ENCODE results near the gene IL1RAPL1.

Gene IL1RAPL1

DNA sequence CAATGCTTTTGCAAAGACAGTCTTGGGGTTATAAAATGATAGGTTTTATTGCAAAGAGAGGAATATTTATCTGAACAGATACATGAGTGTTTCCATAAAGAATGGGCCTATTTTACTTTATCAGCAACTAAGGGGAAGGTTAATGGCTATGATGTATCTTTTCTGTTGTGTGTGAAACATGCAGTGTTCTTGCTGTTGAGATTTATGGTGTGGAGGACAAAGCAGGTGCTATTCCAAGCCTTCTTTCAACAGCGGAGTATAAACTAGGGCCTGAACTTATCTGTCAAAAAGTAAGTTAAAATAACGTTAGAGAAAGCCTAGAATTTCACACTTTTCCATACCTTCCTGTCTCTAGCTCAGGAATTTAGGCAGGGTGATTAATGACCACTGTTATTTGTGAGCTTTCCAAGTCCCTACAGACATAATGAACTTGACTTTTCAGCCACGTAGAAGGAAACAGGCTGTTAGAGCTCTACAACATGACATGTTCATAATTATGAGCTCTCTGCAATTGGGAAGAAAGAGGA is 411.4 kb downstream of the IL1RAPL1 start:
- no peaks in the 10 kb centered on the region for H3K36me3 ChIP-seq (replicated peaks in 1 of 2; ENCODE audit: control insufficient read depth in 2 of 2, insufficient read depth in 2 of 2, low read length in 2 of 2)
- no peak overlapping the region for H3K9ac ChIP-seq (ENCODE audit: low read depth, low read length, poor library complexity)
- no peak overlapping the region for H3K4me3 ChIP-seq (ENCODE audit: low read length in 2 of 2)
- no peak for DNase-seq (ENCODE audit: low spot score)
- H3K4me2 ChIP-seq (ENCODE audit: insufficient read depth, low read length, poor library complexity, severe bottlenecking), result no peak overlapping the region
- H3K23ac ChIP-seq (ENCODE audit: low read depth, low read length, poor library complexity), result no peak overlapping the region
- no peak overlapping the region for H4K8ac ChIP-seq (ENCODE audit: low read depth, low read length)
- H2AFZ ChIP-seq (ENCODE audit: low read length), result no peak overlapping the region
- no peak overlapping the region for H2BK120ac ChIP-seq (ENCODE audit: low read depth, low read length)
- no peak overlapping the region for H3K18ac ChIP-seq (ENCODE audit: low read length)
- no peak overlapping the region for H3K4ac ChIP-seq (ENCODE audit: low read length)
- no peaks in the 10 kb centered on the region for H3K4me1 ChIP-seq (ENCODE audit: control insufficient read depth in 2 of 2, insufficient read depth in 1 of 2, low read depth in 1 of 2, low read length in 2 of 2)
- no peak overlapping the region for H3K14ac ChIP-seq (ENCODE audit: low read length)
- H3K27me3 ChIP-seq (ENCODE audit: control insufficient read depth in 3 of 3, insufficient read depth in 3 of 3, low read depth in 1 of 3, low read length in 3 of 3), result no peaks in the 10 kb centered on the region
- WGBS, 2 donors (ENCODE audit: extremely low coverage in 2 of 2, insufficient read length in 2 of 2, insufficient replicate concordance in 1 of 2), result no CpG with 5 or more reads among the region's 3 CpGs
- H2BK12ac ChIP-seq (ENCODE audit: low read length), result no peak overlapping the region
- no peak overlapping the region for H2BK5ac ChIP-seq (ENCODE audit: low read length)
- no peak overlapping the region for H2AK5ac ChIP-seq (ENCODE audit: low read depth, low read length)
- no peaks in the 10 kb centered on the region for H3K9me3 ChIP-seq (replicated peaks in 1 of 2; ENCODE audit: control insufficient read depth in 2 of 2, insufficient read depth in 1 of 2, low read depth in 1 of 2, low read length in 2 of 2)
- no peak overlapping the region for H2BK15ac ChIP-seq (ENCODE audit: low read length)
- no peak overlapping the region for H3K27ac ChIP-seq (replicated peaks; ENCODE audit: low read length)
- no peak overlapping the region for H4K91ac ChIP-seq (ENCODE audit: low read depth, low read length, poor library complexity)
- H3K79me1 ChIP-seq (ENCODE audit: low read depth, low read length), result no peaks in the 10 kb centered on the region

DNA sequence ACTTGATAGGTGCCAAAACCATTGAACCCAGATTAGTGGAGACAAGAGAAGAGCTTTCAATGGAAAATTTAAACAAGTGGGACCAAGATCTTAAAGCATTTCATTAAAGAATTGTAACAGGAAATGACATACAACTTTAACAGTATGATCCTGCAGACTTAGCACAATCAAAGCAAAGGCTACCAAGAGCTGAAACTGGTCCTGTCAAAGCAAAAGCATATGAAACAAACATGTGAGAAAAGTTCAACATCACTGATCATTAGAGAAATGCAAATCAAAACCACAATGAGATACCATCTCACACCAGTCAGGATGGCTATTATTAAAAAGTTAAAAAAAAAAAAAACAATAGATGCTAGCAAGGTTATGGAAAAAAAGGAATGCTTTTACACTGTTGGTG is 425.6 kb downstream of the IL1RAPL1 start:
- H3K9ac ChIP-seq (ENCODE audit: low read depth, low read length, poor library complexity), result no peak overlapping the region
- H3K23ac ChIP-seq (ENCODE audit: low read depth, low read length, poor library complexity), result no peak overlapping the region
- H2BK120ac ChIP-seq (ENCODE audit: low read depth, low read length), result no peak overlapping the region
- H2BK12ac ChIP-seq (ENCODE audit: low read length), result no peak overlapping the region
- no peak overlapping the region for H3K14ac ChIP-seq (ENCODE audit: low read length)
- H2BK5ac ChIP-seq (ENCODE audit: low read length), result no peak overlapping the region
- H3K36me3 ChIP-seq (replicated peaks in 1 of 2; ENCODE audit: control insufficient read depth in 2 of 2, insufficient read depth in 2 of 2, low read length in 2 of 2), result no peaks in the 10 kb centered on the region
- no peaks in the 10 kb centered on the region for H3K9me3 ChIP-seq (replicated peaks in 1 of 2; ENCODE audit: control insufficient read depth in 2 of 2, insufficient read depth in 1 of 2, low read depth in 1 of 2, low read length in 2 of 2)
- H4K8ac ChIP-seq (ENCODE audit: low read depth, low read length), result no peak overlapping the region
- no peak overlapping the region for H3K4ac ChIP-seq (ENCODE audit: low read length)
- DNase-seq (ENCODE audit: low spot score), result no peak
- no peak overlapping the region for H3K4me3 ChIP-seq (ENCODE audit: low read length in 2 of 2)
- H4K91ac ChIP-seq (ENCODE audit: low read depth, low read length, poor library complexity), result no peak overlapping the region
- H3K27me3 ChIP-seq (ENCODE audit: control insufficient read depth in 3 of 3, insufficient read depth in 3 of 3, low read depth in 1 of 3, low read length in 3 of 3), result no peaks in the 10 kb centered on the region
- no peak overlapping the region for H2AK5ac ChIP-seq (ENCODE audit: low read depth, low read length)
- H3K18ac ChIP-seq (ENCODE audit: low read length), result no peak overlapping the region
- H3K27ac ChIP-seq (replicated peaks; ENCODE audit: low read length), result no peak overlapping the region
- H2AFZ ChIP-seq (ENCODE audit: low read length), result no peak overlapping the region
- H3K4me2 ChIP-seq (ENCODE audit: insufficient read depth, low read length, poor library complexity, severe bottlenecking), result no peak overlapping the region
- H3K4me1 ChIP-seq (ENCODE audit: control insufficient read depth in 2 of 2, insufficient read depth in 1 of 2, low read depth in 1 of 2, low read length in 2 of 2), result no peaks in the 10 kb centered on the region
- H2BK15ac ChIP-seq (ENCODE audit: low read length), result no peak overlapping the region
- no peaks in the 10 kb centered on the region for H3K79me1 ChIP-seq (ENCODE audit: low read depth, low read length)

DNA sequence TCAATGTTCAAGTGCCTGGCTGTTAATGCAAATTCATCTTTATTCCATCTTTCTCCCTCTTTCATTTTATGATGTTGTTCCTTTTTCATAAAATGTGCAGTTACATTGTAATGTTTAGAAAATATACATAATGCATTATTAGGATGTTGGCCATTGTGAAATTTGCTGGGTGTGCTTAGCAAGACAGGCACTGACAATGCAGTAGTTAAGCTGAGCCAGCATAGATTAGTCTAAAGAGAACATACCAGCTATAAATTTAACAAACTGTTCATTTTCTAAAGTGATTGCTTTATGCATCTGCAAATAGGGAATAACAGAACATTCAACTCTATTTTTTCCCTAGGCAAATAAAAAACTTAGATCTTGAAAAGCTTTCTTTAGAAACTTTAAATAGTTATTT is 436.0 kb downstream of the IL1RAPL1 start:
- Histone ChIP-seq H3K4ac (ENCODE audit: low read length) (no peak overlapping the region), H4K91ac (ENCODE audit: low read depth, low read length, poor library complexity) (no peak overlapping the region), H3K14ac (ENCODE audit: low read length) (no peak overlapping the region), H3K4me2 (ENCODE audit: insufficient read depth, low read length, poor library complexity, severe bottlenecking) (no peak overlapping the region), H3K18ac (ENCODE audit: low read length) (no peak overlapping the region), H3K9ac (ENCODE audit: low read depth, low read length, poor library complexity) (no peak overlapping the region), H3K4me3 (ENCODE audit: low read length in 2 of 2) (no peak overlapping the region), H2AFZ (ENCODE audit: low read length) (no peak overlapping the region), H4K8ac (ENCODE audit: low read depth, low read length) (no peak overlapping the region), H3K79me1 (ENCODE audit: low read depth, low read length) (no peaks in the 10 kb centered on the region), H3K9me3 (replicated peaks in 1 of 2; ENCODE audit: control insufficient read depth in 2 of 2, insufficient read depth in 1 of 2, low read depth in 1 of 2, low read length in 2 of 2) (no peaks in the 10 kb centered on the region), H2BK5ac (ENCODE audit: low read length) (no peak overlapping the region), H2BK12ac (ENCODE audit: low read length) (no peak overlapping the region), H3K27ac (replicated peaks; ENCODE audit: low read length) (no peak overlapping the region), H2BK15ac (ENCODE audit: low read length) (no peak overlapping the region), H3K36me3 (replicated peaks in 1 of 2; ENCODE audit: control insufficient read depth in 2 of 2, insufficient read depth in 2 of 2, low read length in 2 of 2) (no peaks in the 10 kb centered on the region), H3K27me3 (ENCODE audit: control insufficient read depth in 3 of 3, insufficient read depth in 3 of 3, low read depth in 1 of 3, low read length in 3 of 3) (no peaks in the 10 kb centered on the region), H3K4me1 (ENCODE audit: control insufficient read depth in 2 of 2, insufficient read depth in 1 of 2, low read depth in 1 of 2, low read length in 2 of 2) (no peaks in the 10 kb centered on the region), H2BK120ac (ENCODE audit: low read depth, low read length) (no peak overlapping the region), H3K23ac (ENCODE audit: low read depth, low read length, poor library complexity) (no peak overlapping the region), H2AK5ac (ENCODE audit: low read depth, low read length) (no peak overlapping the region)
- DNase-seq (ENCODE audit: low spot score), result no peak

DNA sequence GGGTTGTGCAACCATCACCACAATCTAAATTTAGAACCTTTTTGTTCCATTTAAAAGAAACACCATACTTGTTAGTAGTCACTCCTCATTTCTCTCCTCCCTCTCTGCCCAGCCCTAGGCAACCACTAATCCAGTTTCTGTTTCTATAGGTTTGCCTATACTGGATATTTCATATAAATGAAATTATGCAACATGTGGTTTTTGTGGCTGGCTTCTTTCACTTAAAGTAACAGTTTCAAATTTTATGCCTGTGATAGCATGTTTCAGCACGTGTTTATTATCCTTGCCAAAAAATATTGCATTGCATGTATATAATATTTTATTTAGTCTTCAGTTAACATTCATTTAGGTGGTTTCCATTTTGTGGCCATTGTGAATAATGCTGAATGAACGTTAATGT is 437.6 kb downstream of the IL1RAPL1 start:
- H3K4me2 ChIP-seq (ENCODE audit: insufficient read depth, low read length, poor library complexity, severe bottlenecking), result no peak overlapping the region
- no peak overlapping the region for H2BK5ac ChIP-seq (ENCODE audit: low read length)
- H3K27ac ChIP-seq (replicated peaks; ENCODE audit: low read length), result no peak overlapping the region
- H3K4ac ChIP-seq (ENCODE audit: low read length), result no peak overlapping the region
- H3K4me1 ChIP-seq (ENCODE audit: control insufficient read depth in 2 of 2, insufficient read depth in 1 of 2, low read depth in 1 of 2, low read length in 2 of 2), result no peaks in the 10 kb centered on the region
- no peaks in the 10 kb centered on the region for H3K9me3 ChIP-seq (replicated peaks in 1 of 2; ENCODE audit: control insufficient read depth in 2 of 2, insufficient read depth in 1 of 2, low read depth in 1 of 2, low read length in 2 of 2)
- H2AK5ac ChIP-seq (ENCODE audit: low read depth, low read length), result no peak overlapping the region
- no peak overlapping the region for H4K8ac ChIP-seq (ENCODE audit: low read depth, low read length)
- no peaks in the 10 kb centered on the region for H3K27me3 ChIP-seq (ENCODE audit: control insufficient read depth in 3 of 3, insufficient read depth in 3 of 3, low read depth in 1 of 3, low read length in 3 of 3)
- no peak overlapping the region for H3K14ac ChIP-seq (ENCODE audit: low read length)
- H3K36me3 ChIP-seq (replicated peaks in 1 of 2; ENCODE audit: control insufficient read depth in 2 of 2, insufficient read depth in 2 of 2, low read length in 2 of 2), result no peaks in the 10 kb centered on the region
- no CpG with 5 or more reads among the region's 2 CpGs for WGBS, 2 donors (ENCODE audit: extremely low coverage in 2 of 2, insufficient read length in 2 of 2, insufficient replicate concordance in 1 of 2)
- H3K18ac ChIP-seq (ENCODE audit: low read length), result no peak overlapping the region
- no peak overlapping the region for H2BK120ac ChIP-seq (ENCODE audit: low read depth, low read length)
- no peak overlapping the region for H4K91ac ChIP-seq (ENCODE audit: low read depth, low read length, poor library complexity)
- DNase-seq (ENCODE audit: low spot score), result no peak
- no peak overlapping the region for H3K9ac ChIP-seq (ENCODE audit: low read depth, low read length, poor library complexity)
- no peaks in the 10 kb centered on the region for H3K79me1 ChIP-seq (ENCODE audit: low read depth, low read length)
- no peak overlapping the region for H3K23ac ChIP-seq (ENCODE audit: low read depth, low read length, poor library complexity)
- H2AFZ ChIP-seq (ENCODE audit: low read length), result no peak overlapping the region
- H2BK15ac ChIP-seq (ENCODE audit: low read length), result no peak overlapping the region
- no peak overlapping the region for H2BK12ac ChIP-seq (ENCODE audit: low read length)
- H3K4me3 ChIP-seq (ENCODE audit: low read length in 2 of 2), result no peak overlapping the region

Measured in neuronal stem cell (in vitro differentiated cells).